SK-N-SH treated with all-trans-retinoic acid at 6 μM for 48 hours (cell line): ENCODE results near the gene TSPAN18.

ENCODE experiments used
- POU6F1 ChIP-seq: fragments of 250-450 bp; sonication (Bioruptor Pico); IDR thresholded peaks from 2 replicates; pipeline ENCODE4 v1.8.0; 2021; ENCODE audit warnings: low read depth, mild to moderate bottlenecking, moderate library complexity, borderline replicate concordance
- SNAI2 ChIP-seq: fragments of 250-450 bp; sonication (Bioruptor Pico); IDR thresholded peaks from 2 replicates; pipeline ENCODE4 v1.5.0; 2020; ENCODE audit warnings: mild to moderate bottlenecking, moderate library complexity

- TF ChIP-seq SNAI2 (CRISPR knock-in tag) (no peak), POU6F1 (no peak)
Observed at GRCh38 chr11:44784851-44785250, 58.1 kb downstream of the TSPAN18 start.
